Amygdala (tissue), 56 donors: ENCODE data around the gene SLC6A11.

Experiments
- DNase-seq, 56 donors: peaks; one replicate each; lab custom pipeline; 2025; lab: John Stamatoyannopoulos, UW

The SLC6A11 gene

GRCh38 chr3:10882851-10883250, 66.8 kb downstream of the SLC6A11 start:
- DNase-seq, result no peak

GRCh38 chr3:10883478-10884234, 67.6 kb downstream of the SLC6A11 start:
- DNase-seq, result peak in 11 of 56 donors; percentile 4 to 36 (median 9)

DNA sequence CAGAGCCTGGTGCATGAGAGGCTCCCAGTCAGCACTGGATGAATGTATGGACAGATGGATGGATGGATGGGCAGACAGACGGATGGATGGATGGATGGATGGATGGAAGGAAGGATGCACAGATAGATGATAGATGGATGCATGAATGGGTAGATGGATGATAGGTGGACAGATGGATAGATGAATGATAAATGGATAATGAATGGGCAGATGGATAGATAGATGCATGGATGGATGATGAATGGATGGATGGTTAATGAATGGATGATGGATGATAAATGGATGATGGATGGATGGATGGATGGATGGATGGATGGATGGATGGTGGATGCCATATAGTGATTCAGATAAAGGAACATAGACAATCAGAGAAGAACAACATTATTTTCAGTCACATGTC, 71.0 kb downstream of the SLC6A11 start:
- no peak for DNase-seq

DNA sequence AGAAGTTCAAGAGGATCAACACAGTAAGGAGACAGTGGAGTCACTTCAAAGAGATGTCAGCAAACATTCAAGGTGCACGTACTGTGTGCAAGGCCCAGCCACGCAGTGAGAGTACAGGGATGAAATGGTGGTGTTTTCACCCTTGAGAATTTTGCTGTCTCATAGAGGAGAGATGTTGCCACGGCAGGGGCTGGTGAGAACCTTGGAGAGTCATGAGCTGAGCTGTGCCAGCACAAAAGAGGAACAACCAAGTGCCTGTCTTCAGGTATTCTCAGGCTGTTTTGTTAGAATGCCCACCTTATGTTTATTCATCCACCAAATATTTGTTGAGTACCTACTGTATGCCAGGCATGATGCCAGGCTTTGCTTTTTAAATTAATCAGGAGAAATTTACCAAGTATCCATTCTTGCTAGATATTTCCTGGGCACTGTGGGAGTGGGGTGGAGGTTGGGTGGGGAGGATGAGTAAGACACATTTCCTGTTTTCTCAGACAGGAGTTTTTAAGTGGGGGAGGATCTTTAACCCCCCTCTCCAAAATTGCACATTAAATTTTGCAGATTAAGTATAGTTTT, 72.6 kb downstream of the SLC6A11 start:
- DNase-seq, result no peak

DNA sequence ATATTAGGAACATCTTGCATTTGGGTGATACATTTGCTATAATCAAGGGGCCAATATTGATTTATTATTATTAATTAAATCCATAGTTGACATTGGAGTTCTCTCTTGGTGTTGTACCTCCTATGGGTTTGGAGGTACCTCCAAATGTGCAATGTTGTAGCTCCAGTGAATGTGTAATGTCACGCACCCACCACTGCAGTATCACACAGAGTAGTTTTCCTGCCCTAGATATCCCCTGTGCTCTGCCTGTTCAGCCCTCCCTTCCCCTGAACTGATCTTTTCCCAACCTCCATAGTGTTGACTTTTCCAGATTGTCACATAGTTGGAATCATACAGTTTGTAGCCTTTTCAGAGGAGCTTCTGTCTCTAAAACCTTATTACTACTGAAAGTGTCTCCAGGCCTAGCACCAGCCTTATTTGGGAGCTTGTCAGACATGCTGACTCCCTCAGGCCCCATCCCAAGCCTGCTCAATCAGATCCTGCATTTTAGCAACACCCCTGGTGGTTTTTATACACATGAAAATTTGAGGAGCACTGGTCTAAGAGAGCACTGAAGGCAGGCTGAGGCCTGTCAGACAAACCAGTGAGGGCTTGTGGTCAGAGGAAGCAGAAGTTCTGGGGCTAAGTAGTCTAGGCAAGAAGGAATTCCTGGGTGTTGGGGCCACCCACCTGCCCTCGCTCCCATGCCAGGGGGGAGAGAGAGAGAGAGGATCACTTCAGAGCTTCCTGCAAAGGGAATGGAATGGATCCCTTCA, 73.4 kb downstream of the SLC6A11 start:
- DNase-seq, result no peak

DNA sequence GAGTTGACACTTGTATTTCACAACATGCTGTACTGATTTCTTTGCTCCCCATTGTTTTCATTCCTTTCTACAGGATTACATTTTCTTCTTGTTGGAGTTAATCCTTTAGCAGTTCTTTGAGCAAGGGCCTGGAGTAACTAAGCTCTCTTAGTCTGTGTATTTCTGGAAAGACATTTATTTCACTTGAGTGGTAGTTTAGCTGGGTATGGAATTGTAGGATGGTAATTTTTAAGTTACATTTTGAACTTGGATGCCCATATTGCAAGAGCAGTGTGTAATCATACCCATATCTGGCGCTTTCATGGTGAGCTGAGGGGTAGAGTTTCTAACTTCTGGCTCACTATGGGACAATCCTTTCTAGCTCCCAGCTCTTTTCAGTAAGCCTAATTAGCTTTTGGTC, 74.6 kb downstream of the SLC6A11 start:
- no peak for DNase-seq

DNA sequence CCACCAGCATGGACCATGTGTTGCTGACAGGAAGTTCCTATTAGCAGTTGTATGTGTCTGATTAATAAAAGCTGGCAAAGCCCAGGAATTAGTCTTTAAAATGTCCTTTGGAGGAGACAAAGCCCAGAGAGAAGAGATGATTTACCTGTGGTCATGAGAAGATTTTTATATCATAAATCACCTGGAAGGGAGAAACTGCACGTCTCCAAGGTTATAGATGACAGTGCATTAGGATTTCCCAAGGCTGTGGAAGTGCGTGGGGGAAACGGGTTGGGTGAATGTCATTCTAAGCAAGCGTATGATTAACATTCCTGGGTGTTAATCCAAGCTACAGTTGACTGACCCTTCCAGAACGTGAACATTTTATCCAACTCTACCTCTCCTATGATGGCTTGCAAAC, 76.6 kb downstream of the SLC6A11 start:
- no peak for DNase-seq

DNA sequence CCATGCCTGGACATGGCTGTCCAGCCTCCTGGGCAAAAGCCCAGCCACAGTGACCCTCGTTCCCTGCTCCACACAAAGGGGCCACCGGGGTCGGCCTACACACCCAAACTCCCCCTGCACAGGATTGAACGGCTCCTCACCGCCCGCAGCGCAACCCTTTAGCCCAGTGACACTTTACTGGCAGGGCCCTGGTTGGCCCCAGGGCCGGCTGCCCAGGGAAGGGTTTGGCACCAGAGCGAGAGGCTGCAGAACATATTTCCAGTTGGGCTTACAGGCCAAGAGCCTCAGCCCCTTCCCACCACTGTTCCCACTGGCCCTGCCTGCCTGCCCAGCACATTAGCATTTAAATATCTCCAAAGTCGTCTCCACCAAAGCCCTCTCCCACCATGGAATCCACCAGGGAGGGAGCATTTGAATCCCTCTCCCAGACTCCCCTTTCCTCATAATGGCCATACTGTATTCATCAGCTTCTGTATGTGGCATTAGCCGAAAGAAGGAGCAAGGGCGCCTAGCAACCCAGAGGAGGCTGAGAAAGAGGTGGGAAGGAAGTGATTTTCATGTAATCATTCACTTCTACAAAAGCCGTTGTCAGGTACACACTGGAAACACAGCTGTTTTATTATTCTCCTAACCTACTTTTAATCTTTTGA, 85.4 kb downstream of the SLC6A11 start:
- DNase-seq, result peak in 11 of 56 donors; percentile 4 to 34 (median 10)

DNA sequence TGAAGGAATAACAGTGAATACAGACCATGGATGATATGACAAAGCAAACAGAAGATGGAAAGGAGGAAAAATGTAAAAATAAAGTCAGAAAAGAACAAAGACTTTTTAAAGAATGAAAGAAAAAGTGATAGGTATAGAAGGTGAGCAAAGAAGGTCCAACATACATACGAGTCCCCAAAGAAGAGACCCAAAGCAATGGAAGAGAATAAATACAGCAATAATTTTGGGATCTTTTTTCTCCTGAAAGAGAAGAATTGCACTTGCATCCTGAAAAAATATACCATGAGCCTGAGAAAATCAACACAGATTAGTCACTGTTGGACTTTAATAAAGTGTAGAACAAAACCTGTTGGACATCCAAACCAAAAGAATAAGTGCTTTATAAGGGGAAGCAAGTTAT, 91.2 kb downstream of the SLC6A11 start:
- no peak for DNase-seq

DNA sequence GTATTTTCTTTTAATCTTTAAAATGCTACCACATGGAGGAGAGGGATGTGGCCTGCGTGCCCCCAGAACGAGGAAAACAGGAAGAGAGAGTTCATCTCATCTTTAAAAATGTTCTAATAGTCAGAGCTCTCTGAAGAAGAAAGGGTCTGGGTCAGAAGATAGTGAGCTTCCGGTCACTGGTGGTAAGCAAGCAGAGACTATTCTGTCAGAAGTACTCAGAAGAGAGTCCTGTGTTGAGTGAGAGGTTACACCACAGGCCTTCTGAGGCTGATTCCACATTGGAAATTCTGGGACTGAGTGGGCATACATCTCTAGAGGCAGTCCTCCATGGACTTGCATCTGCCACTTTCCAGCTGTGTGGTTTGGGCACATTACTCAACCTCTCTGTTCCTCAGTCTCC, 94.3 kb downstream of the SLC6A11 start:
- DNase-seq, result no peak

GRCh38 chr3:10911350-10912002, 95.4 kb downstream of the SLC6A11 start:
- no peak for DNase-seq

GRCh38 chr3:10912786-10913185, 96.8 kb downstream of the SLC6A11 start:
- no peak for DNase-seq

GRCh38 chr3:10915376-10915775, 99.3 kb downstream of the SLC6A11 start:
- DNase-seq, result no peak

DNA sequence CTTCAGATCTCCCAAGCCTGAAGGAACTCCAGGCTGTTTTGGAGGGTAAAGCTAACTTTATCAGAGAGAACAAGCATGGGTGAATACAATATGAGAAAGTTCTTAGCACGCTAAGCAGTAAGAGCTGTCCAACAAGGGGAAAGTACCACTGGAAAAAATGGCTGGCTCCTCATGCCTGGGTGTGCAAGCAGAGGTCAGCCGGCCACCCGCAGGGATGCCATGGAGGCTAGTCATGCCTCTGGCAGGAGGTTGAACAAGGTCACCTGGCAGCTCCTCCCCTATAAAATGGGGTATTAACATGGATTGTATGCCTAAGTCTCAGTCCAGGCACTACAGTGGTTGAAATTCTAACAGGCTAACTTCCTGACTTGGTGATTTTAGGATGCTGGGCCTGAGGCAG, 101.1 kb downstream of the SLC6A11 start:
- no peak for DNase-seq

- DNase-seq, result no peak
These were observed 102.0 kb downstream of the SLC6A11 start for GRCh38 chr3:10918011-10918410.

DNA sequence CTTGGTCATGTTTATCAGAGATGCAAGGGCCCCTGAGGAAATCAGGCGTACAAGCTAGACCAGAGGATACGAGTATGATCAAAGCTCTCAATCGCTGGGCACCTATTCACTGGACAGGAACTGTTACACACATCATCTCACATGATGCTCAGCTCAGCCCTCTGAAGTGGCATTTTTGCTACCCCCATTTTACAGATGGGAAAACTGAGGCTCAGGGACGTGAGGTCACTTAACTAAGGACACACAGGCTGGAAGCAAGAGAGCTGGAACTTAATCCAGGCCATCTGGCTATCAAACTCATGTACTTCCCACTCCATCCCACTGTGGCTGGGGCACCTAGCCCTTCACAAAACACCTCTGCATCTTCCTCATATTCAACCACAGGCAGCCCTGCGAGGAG, 103.6 kb downstream of the SLC6A11 start:
- DNase-seq, result no peak

DNA sequence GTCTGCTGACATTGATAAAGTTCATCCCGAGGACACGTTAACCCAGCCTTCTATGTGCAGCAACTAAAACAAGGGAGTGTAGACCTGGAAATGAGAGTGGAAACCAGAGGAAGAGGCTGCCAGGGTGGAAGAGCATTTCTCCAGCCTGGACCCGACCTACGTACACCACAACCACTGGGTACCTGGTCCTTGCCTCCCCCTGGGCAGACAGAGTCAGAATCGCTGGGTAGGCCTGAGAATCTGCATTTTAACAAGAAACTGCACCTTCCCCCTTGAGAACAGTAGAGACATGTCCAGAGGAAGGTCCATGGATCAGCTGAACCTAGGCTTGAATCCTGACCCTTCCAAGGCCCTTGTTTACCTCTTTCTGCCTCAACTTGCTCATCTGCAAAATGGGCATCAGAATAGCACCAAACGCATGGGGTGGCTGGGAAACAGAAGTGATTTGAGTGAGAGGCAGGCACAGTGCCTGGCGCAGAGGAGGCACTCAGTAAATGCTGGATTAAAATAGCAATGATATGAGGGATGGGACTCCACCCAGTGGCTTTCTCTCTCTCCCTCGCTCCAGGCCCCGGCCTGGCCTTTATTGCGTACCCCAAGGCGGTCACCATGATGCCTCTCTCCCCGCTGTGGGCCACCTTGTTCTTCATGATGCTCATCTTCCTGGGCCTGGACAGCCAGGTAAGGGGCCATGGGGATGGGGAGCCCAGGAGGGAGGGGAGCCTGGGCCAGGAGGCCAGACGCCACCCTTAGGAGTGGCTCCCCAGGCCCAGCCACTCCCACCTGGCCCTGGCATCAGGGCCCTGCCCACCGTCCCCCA, 109.6 kb downstream of the SLC6A11 start:
- DNase-seq, result no peak

DNA sequence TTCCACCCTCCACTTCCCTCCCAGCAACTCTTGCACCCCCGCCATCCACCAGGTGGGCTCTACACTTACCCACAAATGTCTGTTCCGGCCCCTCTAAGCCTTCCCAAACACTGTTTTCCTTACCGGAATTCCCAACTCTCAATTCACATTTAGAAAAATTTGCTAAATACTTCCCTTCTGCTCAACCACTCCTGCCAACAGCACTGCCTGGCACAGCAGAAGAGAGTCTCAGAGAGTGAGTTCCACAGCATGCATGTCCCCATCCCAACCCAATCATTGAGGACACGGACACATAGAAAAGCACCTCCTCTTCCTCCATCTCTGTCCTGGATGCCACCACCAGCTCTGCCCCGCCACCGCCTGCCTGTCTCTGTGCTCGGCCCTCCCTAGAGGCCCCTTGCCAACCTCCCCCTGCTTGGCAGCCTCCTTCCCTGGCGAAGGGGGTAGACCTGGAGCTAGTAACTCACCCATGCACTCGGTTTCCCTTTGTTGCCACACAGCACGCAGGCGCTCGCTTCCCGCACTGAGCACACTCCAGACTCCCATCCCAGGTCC, 110.3 kb downstream of the SLC6A11 start:
- DNase-seq, result peak in 2 of 56 donors; percentile 7 to 31

- DNase-seq, result peak in 1 of 56 donors; percentile 27
These were observed 110.9 kb downstream of the SLC6A11 start for GRCh38 chr3:10926811-10927521.
